Measurements from ENCODE around the gene VILL. TPM values are rescaled to one million over a fixed set of nuclear protein-coding genes. Genes with fewer than 3 reads are reported as not detected.
A peak's percentile ranks its signal among the peaks of the same experiment; 100 is the strongest.

VILL gene
- total RNA-seq, 1 donor from 2014 or later = 4.9 TPM

GRCh38 chr3:38000242-38000916 is 9.8 kb downstream of the VILL start:
- DNase-seq (ENCODE audit: low read depth, low spot score) = no peak
- Mint-ChIP-seq H3K27ac (ENCODE audit: unreplicated experiment) (peak overlapping the region; percentile 53), H3K4me1 (peaks cover 54% of the 10 kb centered on the region), H3K36me3 (ENCODE audit: low read depth) (no peaks in the 10 kb centered on the region), H3K4me3 (no peak overlapping the region), H3K27me3 (ENCODE audit: low read depth) (no peaks in the 10 kb centered on the region), H3K9me3 (no peaks in the 10 kb centered on the region)
- TF ChIP-seq CTCF (conservative IDR thresholded peaks at IDR 0.05) = no peak

GRCh38 chr3:38000965-38001455 is 10.4 kb downstream of the VILL start:
- Mint-ChIP-seq H3K9me3 (no peaks in the 10 kb centered on the region), H3K27me3 (ENCODE audit: low read depth) (no peaks in the 10 kb centered on the region), H3K27ac (ENCODE audit: unreplicated experiment) (peak overlapping the region; percentile 62), H3K36me3 (ENCODE audit: low read depth) (no peaks in the 10 kb centered on the region), H3K4me3 (no peak overlapping the region), H3K4me1 (peaks cover 55% of the 10 kb centered on the region)
- TF ChIP-seq CTCF (conservative IDR thresholded peaks at IDR 0.05) = no peak
- DNase-seq (ENCODE audit: low read depth, low spot score) = no peak

- no peaks in the 10 kb centered on the region for H3K27me3 Mint-ChIP-seq (ENCODE audit: low read depth)
- H3K9me3 Mint-ChIP-seq = no peaks in the 10 kb centered on the region
- H3K4me1 Mint-ChIP-seq = peaks cover 55% of the 10 kb centered on the region
- DNase-seq (ENCODE audit: low read depth, low spot score) = no peak
- no peaks in the 10 kb centered on the region for H3K36me3 Mint-ChIP-seq (ENCODE audit: low read depth)
- no peak overlapping the region for H3K4me3 Mint-ChIP-seq
- H3K27ac Mint-ChIP-seq (ENCODE audit: unreplicated experiment) = no peak overlapping the region
- no peak for TF ChIP-seq CTCF (conservative IDR thresholded peaks at IDR 0.05)
These were observed 11.0 kb downstream of the VILL start for GRCh38 chr3:38001456-38002081.

- no peak for TF ChIP-seq CTCF (conservative IDR thresholded peaks at IDR 0.05)
- H3K27me3 Mint-ChIP-seq (ENCODE audit: low read depth) = no peaks in the 10 kb centered on the region
- H3K4me1 Mint-ChIP-seq = peaks cover 49% of the 10 kb centered on the region
- H3K9me3 Mint-ChIP-seq = no peaks in the 10 kb centered on the region
- H3K4me3 Mint-ChIP-seq = no peak overlapping the region
- DNase-seq (ENCODE audit: low read depth, low spot score) = no peak
- no peaks in the 10 kb centered on the region for H3K36me3 Mint-ChIP-seq (ENCODE audit: low read depth)
- no peak overlapping the region for H3K27ac Mint-ChIP-seq (ENCODE audit: unreplicated experiment)
These were observed 11.8 kb downstream of the VILL start for GRCh38 chr3:38002291-38002876.

GRCh38 chr3:38002940-38003339 is 12.4 kb downstream of the VILL start:
- H3K36me3 Mint-ChIP-seq (ENCODE audit: low read depth) = no peaks in the 10 kb centered on the region
- TF ChIP-seq CTCF (conservative IDR thresholded peaks at IDR 0.05) = no peak
- no peaks in the 10 kb centered on the region for H3K27me3 Mint-ChIP-seq (ENCODE audit: low read depth)
- DNase-seq (ENCODE audit: low read depth, low spot score) = no peak
- H3K27ac Mint-ChIP-seq (ENCODE audit: unreplicated experiment) = no peak overlapping the region
- H3K9me3 Mint-ChIP-seq = no peaks in the 10 kb centered on the region
- peaks cover 49% of the 10 kb centered on the region for H3K4me1 Mint-ChIP-seq
- no peak overlapping the region for H3K4me3 Mint-ChIP-seq
